Esophagus muscularis mucosa (tissue), 4 donors: ENCODE results near the gene RASGRF1.

Experiments used
- CTCF ChIP-seq, 3 experiments: fragments of 200-600 bp in 2 of 3; fragments of 450-650 bp in 1 of 3; sonication (generic) in 2 of 3; IDR thresholded peaks; one replicate each; pipeline ENCODE4 v1.5.1; 2017 to 2019; ENCODE audit warnings: antibody characterized with exemption in 3 of 3, mild to moderate bottlenecking in 2 of 3, moderate library complexity in 1 of 3
- EP300 ChIP-seq: sonication (generic); formaldehyde crosslinking; IDR thresholded peaks from one replicate; pipeline ENCODE4 v1.6.1; 2017; ENCODE audit warnings: antibody characterized with exemption
- POLR2A ChIP-seq: fragments of 450-650 bp; IDR thresholded peaks from one replicate; pipeline ENCODE4 v1.6.1; 2017; ENCODE audit warnings: antibody characterized with exemption, moderate library complexity, mild to moderate bottlenecking, low read depth
- POLR2AphosphoS5 ChIP-seq, 2 donors: sonication (generic); formaldehyde crosslinking; IDR thresholded peaks; one replicate each; pipeline ENCODE4 v1.6.1; 2017; ENCODE audit warnings: antibody characterized with exemption in 2 of 2

GRCh38 chr15:79067072-79067833, 23.3 kb downstream of the RASGRF1 start:
- no peak for TF ChIP-seq POLR2A
- no peak for TF ChIP-seq EP300
- TF ChIP-seq CTCF (IDR thresholded peaks at IDR 0.05): no peak
- no peak for TF ChIP-seq POLR2AphosphoS5 (IDR thresholded peaks at IDR 0.05)
